Measurements from ENCODE around the gene KCTD21.

GRCh38 chr11:78188286-78189173 lies at the start of gene KCTD21, which contains the start of gene USP35:
- TF ChIP-seq CTCF (conservative IDR thresholded peaks at IDR 0.05; ENCODE audit: low read depth, low read length) (no peak), RCOR1 (IDR thresholded peaks at IDR 0.05; ENCODE audit: insufficient replicate concordance, low read length) (peak; percentile 98), RFX5 (IDR thresholded peaks at IDR 0.05; ENCODE audit: low read depth, low read length) (no peak), USF2 (IDR thresholded peaks at IDR 0.05; ENCODE audit: low read depth, low read length) (0 out of 2 replicates have a peak, but pooled peaks have one; percentile 4), RAD21 (IDR thresholded peaks at IDR 0.05; ENCODE audit: low read length) (no peak), SMC3 (IDR thresholded peaks at IDR 0.05; ENCODE audit: low read depth, low read length) (no peak), POLR2A (IDR thresholded peaks at IDR 0.05; ENCODE audit: low read depth, low read length) (peak; percentile 42; the same call in 1 of the 2 replicates), CHD1 (IDR thresholded peaks at IDR 0.05; ENCODE audit: low read depth, low read length) (no peak), ELK1 (IDR thresholded peaks at IDR 0.05; ENCODE audit: borderline replicate concordance, low read depth, low read length) (no peak), CEBPB (IDR thresholded peaks at IDR 0.05; ENCODE audit: low read depth, low read length) (no peak), MXI1 (IDR thresholded peaks at IDR 0.05; ENCODE audit: borderline replicate concordance, low read depth, low read length) (peak; percentile 70; the same call in 1 of the 2 replicates), NFE2L2 (IDR thresholded peaks at IDR 0.05; ENCODE audit: low read depth, low read length) (no peak), BHLHE40 (IDR thresholded peaks at IDR 0.05; ENCODE audit: low read depth, low read length) (no peak)
